Subcutaneous adipose tissue (tissue), 4 donors: Measurements from ENCODE around the gene ACSF3. TPM values are rescaled to one million over a fixed set of nuclear protein-coding genes. Genes with fewer than 3 reads are reported as not detected.

Experiments
- CTCF ChIP-seq: fragments of 450-650 bp; IDR thresholded peaks from one replicate; pipeline ENCODE4 v1.5.1; 2016; ENCODE audit warnings: low read depth, mild to moderate bottlenecking, control low read depth, antibody characterized with exemption, moderate library complexity
- total RNA-seq, 4 donors: library from RNA; depleted of rRNA; stranded (reverse); fragments of >200 nt; gene quantifications; one replicate each; pipeline ENCODE4 v1.1.0, GENCODE V29; 2016

The ACSF3 gene
- total RNA-seq, 4 donors from 2014 or later: 17.4 to 40.1 (median 22.5) TPM

- no peak for TF ChIP-seq CTCF
These were observed 45.3 kb downstream of the ACSF3 start for GRCh38 chr16:89138843-89139520.

- no peak for TF ChIP-seq CTCF
These were observed 46.3 kb downstream of the ACSF3 start for GRCh38 chr16:89139907-89140361.

DNA sequence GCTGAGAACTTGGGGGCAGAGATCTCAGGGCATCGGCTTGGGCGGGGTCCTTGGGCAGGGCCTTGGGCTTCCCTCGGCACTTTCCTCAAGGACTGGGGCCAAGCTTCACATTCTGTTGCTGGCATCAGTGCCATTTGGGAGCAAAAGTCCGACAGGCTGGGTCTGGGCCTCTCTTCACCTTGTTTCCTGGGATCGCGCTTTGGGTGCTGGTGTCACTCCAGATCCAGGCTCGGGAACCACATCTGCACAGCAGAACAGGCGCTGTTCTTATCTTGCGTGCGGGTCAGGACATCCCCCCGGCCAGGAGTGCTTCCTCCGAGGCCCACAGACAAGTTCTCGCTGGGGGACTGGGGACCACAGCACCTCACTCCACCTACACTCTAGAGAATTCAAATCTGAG is 46.7 kb downstream of the ACSF3 start:
- no peak for TF ChIP-seq CTCF

GRCh38 chr16:89140981-89141883 is 47.6 kb downstream of the ACSF3 start:
- no peak for TF ChIP-seq CTCF

- no peak for TF ChIP-seq CTCF
These were observed 48.2 kb downstream of the ACSF3 start for GRCh38 chr16:89141884-89142267.

DNA sequence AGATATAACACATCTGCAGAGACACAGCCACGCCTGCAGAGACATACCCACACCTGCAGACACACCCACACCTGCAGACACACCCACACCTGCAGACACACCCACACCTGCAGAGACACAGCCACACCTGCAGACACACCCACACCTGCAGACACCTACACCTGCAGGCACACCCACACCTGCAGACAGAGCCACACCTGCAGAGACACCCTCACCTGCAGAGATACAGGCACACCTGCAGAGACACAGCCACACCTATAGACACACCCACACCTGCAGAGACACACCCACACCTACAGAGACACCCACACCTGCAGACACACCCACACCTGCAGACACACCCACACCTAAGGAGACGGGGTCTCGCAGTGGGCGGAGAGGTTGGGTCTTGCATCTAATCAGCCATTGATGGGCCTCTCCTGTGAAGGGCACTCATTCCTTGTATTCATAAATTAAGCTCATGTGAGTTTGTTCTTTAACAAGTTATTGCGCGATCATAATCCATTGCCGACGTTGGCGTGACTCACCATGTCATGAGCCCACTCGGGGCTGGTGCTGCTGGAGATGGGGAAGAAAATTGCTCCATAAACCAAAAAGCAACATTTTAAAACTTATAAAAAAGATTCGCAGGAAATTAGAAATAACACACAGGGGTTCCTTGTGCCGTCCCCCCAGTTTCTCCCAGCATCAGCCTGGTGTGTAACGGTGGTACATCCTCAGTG is 49.0 kb downstream of the ACSF3 start:
- no peak for TF ChIP-seq CTCF
